ENCODE results near the gene RNFT2. TPM values are rescaled to one million over a fixed set of nuclear protein-coding genes. Genes with fewer than 3 reads are reported as not detected.

Gene RNFT2
- total and polyA plus RNA-seq, 12 donors = 0.46 to 2.2 (median 1.6) TPM

DNA sequence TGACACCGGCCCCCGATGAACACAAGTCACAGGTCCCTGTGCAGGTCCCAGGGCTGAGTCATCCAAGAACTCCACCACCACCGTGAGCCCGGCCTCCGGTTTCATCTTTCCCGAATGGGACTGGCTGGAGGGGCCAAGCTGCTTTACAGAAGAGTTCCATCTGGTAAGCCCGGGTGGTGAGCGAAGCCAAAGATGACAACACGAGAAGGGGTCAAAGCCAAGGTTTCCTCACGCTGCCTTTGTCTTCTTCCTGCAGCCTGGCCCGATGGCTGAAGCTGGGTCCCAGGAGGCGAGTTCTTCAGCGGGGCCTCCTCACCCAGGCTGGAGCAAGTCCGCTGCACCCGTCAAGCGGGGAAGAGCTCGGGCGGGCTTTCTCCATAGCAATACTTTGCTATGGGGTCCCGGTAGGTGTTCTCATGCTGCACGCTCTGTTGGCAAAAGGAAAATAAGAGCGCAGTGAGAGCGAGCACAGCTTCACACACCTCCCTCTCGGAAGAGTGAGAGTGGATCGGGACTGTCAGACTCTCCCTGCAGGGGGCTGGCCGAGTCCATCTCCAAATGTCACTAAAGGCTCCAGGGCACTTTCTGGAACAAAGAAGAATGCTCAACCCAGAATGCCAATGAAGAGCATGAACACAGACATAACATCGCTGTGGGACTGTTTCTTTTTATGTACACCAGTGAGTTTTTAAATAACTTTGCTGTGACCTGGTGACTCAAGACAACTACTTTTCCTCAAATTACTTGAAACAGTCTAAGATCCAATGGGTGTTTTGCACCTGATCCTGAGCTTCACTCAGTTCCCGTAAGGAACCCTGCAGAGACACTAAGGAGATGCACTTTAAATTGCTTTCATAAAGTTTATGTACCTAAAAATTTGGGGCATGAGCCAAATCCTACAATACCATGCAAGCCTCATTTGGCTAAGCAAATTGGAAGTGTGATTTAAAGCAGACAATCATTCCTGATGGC lies 20.4 kb upstream of the RNFT2 start:
- peak; percentile 69 to 90 (median 76) for ATAC-seq
- TF ChIP-seq, protein P1, sequence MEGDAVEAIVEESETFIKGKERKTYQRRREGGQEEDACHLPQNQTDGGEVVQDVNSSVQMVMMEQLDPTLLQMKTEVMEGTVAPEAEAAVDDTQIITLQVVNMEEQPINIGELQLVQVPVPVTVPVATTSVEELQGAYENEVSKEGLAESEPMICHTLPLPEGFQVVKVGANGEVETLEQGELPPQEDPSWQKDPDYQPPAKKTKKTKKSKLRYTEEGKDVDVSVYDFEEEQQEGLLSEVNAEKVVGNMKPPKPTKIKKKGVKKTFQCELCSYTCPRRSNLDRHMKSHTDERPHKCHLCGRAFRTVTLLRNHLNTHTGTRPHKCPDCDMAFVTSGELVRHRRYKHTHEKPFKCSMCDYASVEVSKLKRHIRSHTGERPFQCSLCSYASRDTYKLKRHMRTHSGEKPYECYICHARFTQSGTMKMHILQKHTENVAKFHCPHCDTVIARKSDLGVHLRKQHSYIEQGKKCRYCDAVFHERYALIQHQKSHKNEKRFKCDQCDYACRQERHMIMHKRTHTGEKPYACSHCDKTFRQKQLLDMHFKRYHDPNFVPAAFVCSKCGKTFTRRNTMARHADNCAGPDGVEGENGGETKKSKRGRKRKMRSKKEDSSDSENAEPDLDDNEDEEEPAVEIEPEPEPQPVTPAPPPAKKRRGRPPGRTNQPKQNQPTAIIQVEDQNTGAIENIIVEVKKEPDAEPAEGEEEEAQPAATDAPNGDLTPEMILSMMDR (IDR thresholded peaks at IDR 0.05) = no peak
- peak; percentile 55 to 61 for DNase-seq
- 64 to 77% methylated on average over 27 of the region's 27 CpGs for WGBS, 2 donors
- peak overlapping the region in 6 of 10 donors; percentile 1 to 31 (median 17) for H3K4me3 ChIP-seq
- peaks cover 0 to 40% (median 15%) of the 10 kb centered on the region in 9 donors for H3K4me1 ChIP-seq
- peak overlapping the region in 3 of 10 donors; percentile 17 to 61 (median 32) for H3K27ac ChIP-seq
- intact Hi-C loops (cut with DNase I) = loop anchor here in 1 of 10 donors (10.0 kb wide), 1 partner anchor 287 kb away; no protein-coding TSS in a partner anchor
- peaks cover 0 to 78% (median 6%) of the 10 kb centered on the region in 9 donors for H3K36me3 ChIP-seq
- H3K9me3 ChIP-seq = no peaks in the 10 kb centered on the region
- H3K27me3 ChIP-seq = no peaks in the 10 kb centered on the region

DNA sequence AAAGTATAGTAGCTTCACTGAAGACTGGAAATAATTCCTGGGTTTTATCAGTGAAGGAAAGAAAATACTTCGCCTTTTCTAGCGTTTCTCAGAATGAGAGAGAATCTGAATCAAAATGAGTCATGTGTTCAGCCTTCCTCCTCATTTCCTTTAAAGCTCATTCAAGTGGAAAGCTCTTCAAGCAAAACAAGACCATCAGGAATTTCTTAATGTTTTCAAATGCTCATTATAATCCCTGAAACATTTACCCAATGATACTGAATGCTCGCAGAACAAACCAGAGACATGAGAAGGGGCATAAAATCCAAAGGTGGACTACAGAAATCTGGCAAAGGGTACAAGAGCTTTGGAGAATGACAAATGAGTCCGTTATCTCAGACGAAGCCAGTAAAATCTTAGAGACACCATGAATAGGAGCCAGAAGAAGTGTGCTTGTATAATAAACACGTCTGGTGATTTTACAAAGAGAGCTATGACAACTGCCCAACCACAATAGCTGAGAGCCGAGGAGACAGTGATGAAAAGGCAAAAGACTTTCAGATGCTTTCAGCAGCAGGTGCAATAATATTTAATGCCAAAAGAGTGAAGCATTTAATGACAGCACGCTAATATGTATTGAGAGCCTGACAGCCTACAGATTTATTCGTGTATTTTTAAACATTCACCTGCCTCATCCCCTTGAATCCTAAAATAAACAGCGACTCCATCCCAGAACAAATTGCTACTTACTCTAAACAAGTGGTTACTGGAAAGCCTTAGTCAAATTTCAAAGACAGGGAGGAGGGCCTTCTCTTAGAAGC lies 19.3 kb upstream of the RNFT2 start:
- TF ChIP-seq, protein P1 (IDR thresholded peaks at IDR 0.05) = no peak
- ATAC-seq (peak in 4 of 8 donors; percentile 21 to 36 (median 25)), DNase-seq (no peak)
- Histone ChIP-seq H3K27me3 (no peaks in the 10 kb centered on the region), H3K9me3 (no peaks in the 10 kb centered on the region), H3K4me1 (peaks cover 0 to 34% (median 15%) of the 10 kb centered on the region in 9 donors), H3K36me3 (peaks cover 0 to 82% (median 6%) of the 10 kb centered on the region in 9 donors), H3K27ac (peak overlapping the region in 5 of 10 donors; percentile 7 to 61 (median 22)), H3K4me3 (no peak overlapping the region)
- WGBS, 2 donors = 46 to 58% methylated on average over 10 of the region's 10 CpGs
- intact Hi-C loops (cut with DNase I) = loop anchor here in 1 of 10 donors (10.0 kb wide), 1 partner anchor 286 kb away; no protein-coding TSS in a partner anchor

DNA sequence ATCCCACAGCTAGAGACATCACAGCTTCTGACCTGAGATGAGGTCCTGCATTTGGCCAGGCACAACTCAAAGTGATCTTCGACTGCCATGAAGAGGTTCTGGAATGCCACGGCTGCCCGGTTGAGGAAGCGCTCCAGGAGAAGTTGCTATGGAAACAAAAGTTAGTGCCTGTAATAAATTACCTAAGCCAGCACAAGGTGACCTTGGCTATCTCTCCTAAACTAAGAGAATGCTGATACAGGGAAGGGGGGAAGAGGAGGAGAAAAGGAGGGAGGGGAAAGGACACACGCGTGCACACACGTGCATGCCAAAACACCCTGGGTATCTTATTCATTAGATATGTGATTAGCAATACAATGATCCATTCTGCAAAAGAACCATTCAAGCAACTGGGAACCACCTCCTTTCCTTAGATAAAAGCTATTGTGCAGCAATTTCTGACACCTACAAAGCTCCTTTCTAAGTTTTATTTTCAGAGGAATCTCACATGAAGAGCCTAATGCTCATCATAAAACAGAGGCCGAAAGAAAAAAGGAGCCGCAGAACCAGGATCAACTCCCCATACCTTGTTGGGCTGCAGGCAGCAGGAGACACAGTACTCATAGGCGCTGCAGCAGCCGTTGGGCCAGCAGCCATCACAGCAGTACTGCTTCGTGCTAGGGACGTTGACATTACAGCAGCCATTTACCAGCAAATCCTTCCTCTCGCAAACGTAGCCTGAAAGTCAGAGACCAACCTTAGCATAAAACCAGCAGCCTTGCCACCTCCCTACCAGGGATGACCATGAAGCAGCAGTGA lies 18.2 kb upstream of the RNFT2 start:
- ATAC-seq = peak in 5 of 8 donors; percentile 5 to 43 (median 25)
- H3K36me3 ChIP-seq = peaks cover 0 to 78% (median 6%) of the 10 kb centered on the region in 9 donors
- TF ChIP-seq, protein P1 (IDR thresholded peaks at IDR 0.05) = no peak

More for the DNA sequence above, 18.2 kb upstream of the RNFT2 start:
- Histone ChIP-seq H3K4me3 (no peak overlapping the region), H3K4me1 (peaks cover 0 to 31% (median 15%) of the 10 kb centered on the region in 9 donors), H3K9me3 (no peaks in the 10 kb centered on the region), H3K27me3 (no peaks in the 10 kb centered on the region), H3K27ac (peak overlapping the region in 4 of 10 donors; percentile 7 to 61 (median 24))
- intact Hi-C loops (cut with DNase I) = loop anchor here in 2 of 10 donors (10.0 kb wide), 2 partner anchors 285 to 295 kb away; no protein-coding TSS in a partner anchor
- WGBS, 2 donors = 74 to 79% methylated on average over 15 of the region's 15 CpGs
- DNase-seq = no peak

All from heart right ventricle (tissue), 16 donors.